Hematopoietic multipotent progenitor cell treated with erythropoietin and hydrocortisone succinate and interleukin-3 and kit ligand, for 15 days (in vitro differentiated cells): Measurements from ENCODE around the gene CHMP6.
A peak's percentile ranks its signal among the peaks of the same experiment; 100 is the strongest.
"Not testable (repeated sequence)": the region's sequence is repeated elsewhere in the genome, so short reads cannot be mapped to it uniquely, and the experiment has no call there.

Experiments
- DNase-seq: peaks from one replicate; pipeline ENCODE4 v3.0.0-alpha.2; 2015; ENCODE audit warnings: low spot score

Gene CHMP6

GRCh38 chr17:81011951-81012350 lies 20.3 kb downstream of the CHMP6 start:
- no peak for DNase-seq

DNA sequence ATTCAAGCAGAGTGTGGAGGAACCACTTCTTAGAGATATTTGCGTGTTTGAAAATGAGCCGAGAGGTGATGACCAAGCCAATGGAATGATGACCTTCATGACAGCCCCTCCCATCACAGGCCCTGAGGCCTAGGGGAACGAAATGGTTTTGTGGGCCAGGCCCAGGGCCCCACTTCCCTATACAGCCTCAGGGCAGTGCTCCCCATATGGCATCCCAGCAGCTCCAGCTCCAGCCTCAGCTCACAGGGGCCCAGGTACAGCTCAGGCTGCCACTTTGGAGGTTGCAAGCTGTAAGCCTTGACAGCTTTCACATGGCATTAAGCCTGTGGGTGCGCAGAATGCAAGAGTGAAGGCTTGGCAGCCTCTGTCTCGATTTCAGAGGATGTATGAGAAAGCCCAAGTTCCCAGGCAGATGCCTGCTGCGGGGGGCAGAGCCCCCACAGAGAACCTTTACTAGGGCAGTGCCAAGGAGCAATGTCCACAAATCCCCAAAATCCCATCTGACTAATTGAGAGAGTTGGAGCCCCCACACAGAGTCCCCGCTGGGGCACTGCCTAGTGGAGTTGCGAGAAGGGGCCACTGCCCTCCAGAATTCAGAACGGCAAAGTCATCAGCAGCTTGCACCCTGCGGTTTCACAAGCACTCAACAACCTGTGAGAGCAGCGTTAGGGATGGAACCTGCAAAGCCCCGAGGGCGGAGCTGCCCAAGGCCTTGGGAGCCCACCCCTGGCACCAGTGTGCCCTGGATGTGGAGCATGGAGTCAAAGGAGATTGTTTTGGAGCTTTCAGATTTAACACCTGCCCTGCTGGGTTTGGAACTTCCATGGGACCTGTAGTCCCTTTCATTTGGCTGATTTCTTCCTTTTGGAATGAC lies 21.2 kb downstream of the CHMP6 start:
- DNase-seq, result no peak

DNA sequence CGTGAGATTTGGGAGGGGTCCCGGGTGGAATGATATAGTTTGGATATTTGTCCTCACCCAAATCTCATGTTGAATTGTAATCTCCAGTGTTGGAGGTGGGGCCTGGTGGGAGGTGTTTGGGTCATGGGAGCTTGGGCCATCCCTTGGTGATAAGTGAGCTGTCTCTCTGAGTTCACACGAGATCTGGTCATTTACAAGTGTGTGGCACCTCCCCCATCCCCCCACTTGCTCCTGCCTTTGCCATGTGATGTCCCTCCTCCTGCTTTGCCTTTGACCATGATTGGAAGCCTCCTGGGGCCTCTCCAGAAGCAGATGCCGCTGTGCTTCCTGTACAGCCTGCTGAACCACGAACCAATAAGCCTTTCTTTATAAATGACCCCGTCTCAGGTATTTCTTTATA lies 22.0 kb downstream of the CHMP6 start:
- no peak for DNase-seq

- no peak for DNase-seq
These were observed 23.5 kb downstream of the CHMP6 start for GRCh38 chr17:81015136-81015535.

GRCh38 chr17:81016575-81016974 lies 24.9 kb downstream of the CHMP6 start:
- DNase-seq, result no peak

DNA sequence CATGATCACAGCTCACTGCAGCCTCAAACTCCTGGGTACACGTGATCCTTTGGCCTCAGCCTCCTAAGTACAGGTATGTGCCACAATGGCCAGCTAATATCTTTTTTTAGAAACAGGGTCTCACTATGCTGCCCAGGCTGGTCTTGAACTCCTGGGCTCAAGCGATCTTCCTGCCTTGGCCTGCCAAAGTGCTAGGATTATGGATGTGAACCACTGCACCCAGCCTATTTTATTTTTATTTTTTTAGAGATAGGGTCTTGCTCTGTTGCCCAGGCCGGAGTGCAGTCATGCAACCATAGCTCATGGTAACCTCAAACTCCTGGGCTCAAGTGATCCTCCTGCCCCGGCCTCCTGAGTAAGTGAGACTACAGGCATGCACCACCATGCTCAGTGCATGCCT lies 25.7 kb downstream of the CHMP6 start:
- not testable (repeated sequence) for DNase-seq

GRCh38 chr17:81018044-81018802 lies 26.6 kb downstream of the CHMP6 start:
- DNase-seq, result no peak

GRCh38 chr17:81019563-81020442 lies 28.2 kb downstream of the CHMP6 start:
- DNase-seq, result no peak

- DNase-seq, result no peak
These were observed 28.8 kb downstream of the CHMP6 start for GRCh38 chr17:81020443-81020766.

- peak; percentile 23 for DNase-seq
These were observed 29.3 kb downstream of the CHMP6 start for GRCh38 chr17:81020767-81021497.

- no peak for DNase-seq
These were observed 30.1 kb downstream of the CHMP6 start for GRCh38 chr17:81021531-81022343.

DNA sequence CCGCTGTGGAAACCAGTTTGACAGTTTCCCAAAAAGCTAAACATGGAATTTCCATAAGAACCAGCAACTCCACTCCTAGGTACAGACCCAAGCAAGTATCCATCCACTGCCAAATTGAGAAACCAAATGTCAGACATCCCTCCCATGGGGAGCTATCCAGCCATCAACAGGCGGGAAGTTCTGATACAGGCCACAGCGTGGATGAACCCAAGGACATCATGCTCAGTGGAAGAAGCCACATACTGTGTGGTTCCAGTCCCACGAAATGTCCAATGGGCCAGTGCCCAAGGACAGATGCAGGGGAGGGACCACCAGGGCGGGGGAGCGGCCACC lies 30.7 kb downstream of the CHMP6 start:
- DNase-seq, result no peak

GRCh38 chr17:81025065-81025740 lies 33.6 kb downstream of the CHMP6 start:
- DNase-seq, result no peak

DNA sequence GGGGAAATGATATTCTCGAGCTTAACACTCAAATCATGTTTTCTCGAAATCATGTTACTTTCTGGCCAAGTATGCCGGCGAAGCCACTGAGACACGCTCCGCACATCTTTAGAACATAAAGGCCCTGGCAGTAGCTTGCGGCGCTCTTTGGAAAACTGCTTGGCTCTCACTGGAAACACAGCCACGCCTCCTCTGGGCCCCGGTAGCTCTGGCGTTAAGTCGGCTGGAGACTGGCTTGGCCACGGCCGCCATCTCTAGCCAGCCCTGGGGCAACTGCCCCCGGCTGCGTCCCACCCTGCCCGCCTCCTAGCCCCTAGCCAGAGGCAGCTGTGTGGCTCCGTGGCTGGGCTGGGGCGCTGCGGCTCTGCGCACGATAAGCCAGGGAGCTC lies 34.1 kb downstream of the CHMP6 start:
- no peak for DNase-seq

DNA sequence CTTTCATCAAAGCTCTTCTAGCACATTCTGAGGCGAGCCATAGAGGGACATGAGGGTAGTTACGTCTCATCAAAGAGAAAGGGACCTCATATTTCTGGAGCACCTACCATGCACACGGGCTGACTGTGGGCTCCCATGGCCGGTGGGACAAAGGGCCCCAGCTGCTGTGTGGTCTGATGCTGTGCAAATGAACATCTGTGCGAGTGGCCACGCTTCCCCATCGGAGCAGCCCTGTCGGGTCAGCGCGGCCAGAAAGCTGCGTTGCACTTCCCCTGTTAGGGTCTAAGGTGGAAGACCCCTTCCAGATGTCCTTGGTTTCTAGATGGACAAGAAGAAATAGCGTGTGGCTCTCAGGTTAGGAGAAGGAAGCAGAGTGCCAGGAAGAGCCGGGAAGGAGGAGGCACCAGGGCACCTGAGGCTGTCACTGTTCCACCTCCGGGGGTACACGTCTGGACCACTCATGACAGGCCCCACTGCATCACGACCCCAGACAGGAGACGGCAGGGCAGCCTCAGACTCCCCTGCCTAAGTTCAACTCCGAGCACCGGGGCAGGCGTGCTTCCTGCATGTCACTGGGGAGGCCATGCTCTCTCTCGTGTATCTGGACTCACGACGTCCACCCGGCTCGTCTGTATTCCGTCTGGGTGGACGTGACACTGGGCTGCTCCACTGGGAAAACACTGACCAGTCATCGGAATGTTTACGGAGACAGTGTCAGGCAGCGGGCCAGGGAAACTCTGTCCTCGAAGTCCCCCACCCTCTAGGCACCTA lies 34.8 kb downstream of the CHMP6 start:
- no peak for DNase-seq

- DNase-seq, result no peak
These were observed 35.4 kb downstream of the CHMP6 start for GRCh38 chr17:81027038-81027437.

GRCh38 chr17:81027591-81028505 lies 36.2 kb downstream of the CHMP6 start:
- DNase-seq, result no peak

DNA sequence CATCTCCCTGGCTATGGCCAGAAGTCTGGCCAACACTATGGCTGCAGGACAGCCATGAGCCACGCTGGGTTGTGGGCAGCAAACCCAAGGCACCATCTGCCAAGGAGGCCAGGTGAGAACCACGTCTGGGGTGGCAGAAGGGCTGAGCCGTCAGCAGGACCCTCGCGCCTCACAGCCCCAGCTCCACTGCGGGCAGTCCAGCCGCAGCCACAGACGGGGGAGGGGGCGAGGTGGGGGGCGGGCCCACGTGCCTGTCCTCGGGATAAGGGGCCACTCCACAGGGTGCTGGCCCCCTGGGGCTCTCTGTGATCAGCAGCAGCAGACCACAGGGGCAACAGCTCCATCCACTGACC lies 36.8 kb downstream of the CHMP6 start:
- DNase-seq, result no peak

GRCh38 chr17:81029859-81030258 lies 38.2 kb downstream of the CHMP6 start:
- DNase-seq, result no peak
